GM18951 (cell line): ENCODE data around the gene R3HDM4.

Experiments used
- POLR2A ChIP-seq: IDR thresholded peaks from 4 replicates; pipeline ENCODE4 v1.6.1; 2011; ENCODE audit warnings: mild to moderate bottlenecking; ENCODE audit not compliant: insufficient read length, insufficient read depth; ENCODE audit errors: extremely low read depth
- in situ Hi-C: fragments of 300-500 bp; cut with MboI; formaldehyde crosslinking; loops from one replicate; pipeline ENCODE4 v1.12.0; 2022; ENCODE audit warnings: low sequenced_read_pairs, mixed read lengths, inconsistent platforms; ENCODE audit not compliant: unreplicated experiment

R3HDM4 gene

DNA sequence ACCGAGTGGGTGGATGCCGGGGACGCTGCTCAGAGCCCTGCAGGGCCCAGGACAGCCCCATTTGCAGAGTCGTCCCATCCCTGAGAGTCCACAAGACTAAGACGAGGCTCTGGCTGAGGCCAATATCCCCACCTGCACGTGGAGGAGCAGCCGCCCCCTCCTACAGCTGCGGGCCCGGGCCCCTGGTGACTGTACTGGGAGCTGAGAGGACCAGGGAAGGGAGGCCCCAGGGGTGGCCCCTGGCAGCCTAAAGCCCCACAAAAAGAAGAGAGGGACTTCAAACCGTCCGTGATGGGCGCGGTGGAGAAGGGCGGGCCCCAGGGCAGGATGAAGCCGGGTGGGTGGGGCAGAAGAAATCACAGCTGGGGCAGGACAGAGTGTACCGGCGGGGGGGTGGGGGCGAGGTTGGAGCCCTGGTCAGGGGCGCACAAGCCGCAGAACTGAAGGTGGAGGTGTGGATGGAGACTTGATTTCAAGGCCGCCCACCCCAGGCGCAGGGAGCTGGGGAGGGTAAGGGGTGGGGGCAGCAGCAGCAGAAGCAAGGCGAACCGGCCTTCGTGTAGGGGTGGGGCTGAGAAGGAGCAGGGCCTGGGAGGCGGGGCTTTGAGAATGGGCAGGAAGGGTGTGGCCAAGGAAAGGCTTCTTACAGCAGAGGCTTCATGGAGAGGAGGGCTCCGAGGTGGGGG, 40.6 kb downstream of the R3HDM4 start:
- in situ Hi-C loops, result no loop called here
- TF ChIP-seq POLR2A, result no peak

DNA sequence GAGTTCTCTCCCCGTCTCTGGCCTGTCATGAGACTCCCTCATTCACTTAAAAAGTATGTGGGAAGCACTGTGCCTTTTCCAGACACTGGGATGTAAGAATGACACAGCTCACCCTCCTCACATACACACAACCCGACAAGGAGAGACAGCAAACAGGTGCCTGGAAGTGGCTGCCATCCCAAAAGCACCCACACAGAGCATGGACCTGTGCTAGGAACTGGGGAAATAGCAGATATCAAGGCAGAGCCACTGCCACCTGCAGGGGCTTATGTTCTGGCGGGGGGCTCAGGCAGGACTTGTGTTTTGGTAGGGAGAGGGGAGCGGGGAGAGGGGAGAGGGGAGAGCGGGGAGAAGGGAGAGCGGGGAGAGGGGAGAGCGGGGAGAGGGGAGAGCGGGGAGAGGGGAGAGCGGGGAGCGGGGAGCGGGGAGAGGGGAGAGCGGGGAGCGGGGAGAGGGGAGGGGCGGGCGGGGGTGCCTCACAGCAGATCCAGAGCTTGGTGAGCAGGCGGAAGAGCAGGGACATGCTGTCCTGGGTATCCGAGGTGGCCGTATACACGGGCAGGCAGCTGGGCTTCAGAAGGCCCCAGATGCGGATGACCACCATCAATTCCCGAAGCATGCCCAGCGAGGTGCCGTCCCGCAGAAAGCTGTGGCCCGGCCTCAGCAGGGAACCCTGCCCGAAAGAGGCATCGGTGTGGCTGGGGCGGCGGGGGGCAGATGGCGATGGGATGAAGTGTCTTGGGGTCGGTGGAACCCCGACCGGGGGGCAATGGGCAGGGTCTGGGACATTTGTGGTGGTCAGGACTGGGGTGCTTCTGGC, 41.4 kb downstream of the R3HDM4 start:
- no peak for TF ChIP-seq POLR2A
- in situ Hi-C loops, result no loop called here

- in situ Hi-C loops, result no loop called here
- TF ChIP-seq POLR2A, result no peak
Measured at GRCh38 chr19:870963-871401, 42.0 kb downstream of the R3HDM4 start.

DNA sequence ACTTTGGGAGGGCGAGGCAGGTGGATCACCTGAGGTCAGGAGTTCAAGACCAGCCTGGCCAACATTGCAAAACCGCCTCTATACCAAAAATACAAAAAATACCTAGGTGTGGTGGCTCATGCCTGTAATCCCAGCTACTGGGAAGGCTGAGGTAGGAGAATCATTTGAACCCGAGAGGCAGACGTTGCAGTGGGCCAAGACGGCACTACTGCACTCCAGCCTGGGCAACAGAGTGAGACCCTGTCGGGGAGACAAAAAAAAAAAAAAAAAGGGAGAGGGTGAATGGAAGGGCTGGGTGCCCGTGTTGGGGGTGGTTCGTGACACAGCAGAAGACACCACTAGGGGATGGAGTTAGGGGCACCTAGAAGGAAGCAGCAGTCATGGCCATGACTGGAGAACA, 42.7 kb downstream of the R3HDM4 start:
- in situ Hi-C loops, result no loop called here
- no peak for TF ChIP-seq POLR2A

GRCh38 chr19:869245-870177, 43.5 kb downstream of the R3HDM4 start:
- TF ChIP-seq POLR2A, result no peak
- in situ Hi-C loops, result loop anchor here (10.0 kb wide), 2 partner anchors 45 to 115 kb away; partner anchors contain the start of genes KISS1R, R3HDM4 and WDR18

GRCh38 chr19:868458-869244, 44.4 kb downstream of the R3HDM4 start:
- in situ Hi-C loops, result loop anchor here (10.0 kb wide), 2 partner anchors 46 to 116 kb away; partner anchors contain the start of genes KISS1R, R3HDM4 and WDR18
- no peak for TF ChIP-seq POLR2A

GRCh38 chr19:867855-868457, 45.1 kb downstream of the R3HDM4 start:
- TF ChIP-seq POLR2A, result no peak
- in situ Hi-C loops, result loop anchor here (10.0 kb wide), 2 partner anchors 47 to 117 kb away; partner anchors contain the start of genes KISS1R, R3HDM4 and WDR18

GRCh38 chr19:867301-867793, 45.7 kb downstream of the R3HDM4 start:
- no peak for TF ChIP-seq POLR2A
- in situ Hi-C loops, result loop anchor here (10.0 kb wide), 2 partner anchors 47 to 117 kb away; partner anchors contain the start of genes KISS1R, R3HDM4 and WDR18

- no peak for TF ChIP-seq POLR2A
- in situ Hi-C loops, result loop anchor here (10.0 kb wide), 2 partner anchors 48 to 118 kb away; partner anchors contain the start of genes KISS1R, R3HDM4 and WDR18
Measured at GRCh38 chr19:866769-867300, 46.2 kb downstream of the R3HDM4 start.

GRCh38 chr19:863315-863620, 49.8 kb downstream of the R3HDM4 start:
- TF ChIP-seq POLR2A, result no peak
- in situ Hi-C loops, result loop anchor here (10.0 kb wide), 2 partner anchors 52 to 122 kb away; partner anchors contain the start of genes KISS1R, R3HDM4 and WDR18
